H9 (cell line): ENCODE data around the gene DYNC2LI1. TPM values are rescaled to one million over a fixed set of nuclear protein-coding genes. Genes with fewer than 3 reads are reported as not detected.

Experiments
- DNase-seq: peaks from one replicate; pipeline ENCODE4 v3.0.0-alpha.2; 2017
- H2AFZ ChIP-seq: one replicate; pipeline ENCODE4 v1.6.1; 2013; ENCODE audit warnings: mild to moderate bottlenecking, low read length, control low read depth, moderate library complexity
- H2AK5ac ChIP-seq: 2 replicates; pipeline ENCODE4 v1.6.1; 2013; ENCODE audit warnings: low read length, control low read depth, mixed read lengths; ENCODE audit not compliant: insufficient read length
- H2BK120ac ChIP-seq: one replicate; pipeline ENCODE4 v1.6.1; 2013; ENCODE audit warnings: low read depth, mild to moderate bottlenecking, low read length, control low read depth, inconsistent platforms; ENCODE audit not compliant: poor library complexity, severe bottlenecking
- H2BK12ac ChIP-seq: 2 replicates; pipeline ENCODE4 v1.6.1; 2013; ENCODE audit warnings: low read length, control low read depth, mixed read lengths, low read depth; ENCODE audit not compliant: insufficient read length
- H2BK15ac ChIP-seq: 2 replicates; pipeline ENCODE4 v1.6.1; 2013; ENCODE audit warnings: low read depth, low read length, control low read depth
- H2BK20ac ChIP-seq: one replicate; pipeline ENCODE4 v1.6.1; 2013; ENCODE audit warnings: low read depth, mild to moderate bottlenecking, low read length, control low read depth, inconsistent platforms; ENCODE audit not compliant: poor library complexity, severe bottlenecking
- H2BK5ac ChIP-seq: 2 replicates; pipeline ENCODE4 v1.6.1; 2013; ENCODE audit warnings: low read length, control low read depth, mixed read lengths; ENCODE audit not compliant: insufficient read length
- H3K14ac ChIP-seq: 2 replicates; pipeline ENCODE4 v1.6.1; 2013; ENCODE audit warnings: low read length, control low read depth; ENCODE audit not compliant: insufficient read depth
- H3K18ac ChIP-seq: 2 replicates; pipeline ENCODE4 v1.6.1; 2013; ENCODE audit warnings: low read depth, mild to moderate bottlenecking, mixed read lengths, low read length, control low read depth; ENCODE audit not compliant: insufficient read length
- H3K23ac ChIP-seq: 2 replicates; pipeline ENCODE4 v1.6.1; 2013; ENCODE audit warnings: low read length, control low read depth, mixed read lengths, low read depth; ENCODE audit not compliant: insufficient read length
- H3K23me2 ChIP-seq: 2 replicates; pipeline ENCODE4 v1.6.1; 2013; ENCODE audit warnings: low read depth, mild to moderate bottlenecking, mixed read lengths, low read length, control low read depth; ENCODE audit not compliant: insufficient read length, poor library complexity, severe bottlenecking
- H3K27ac ChIP-seq: 2 replicates; pipeline ENCODE4 v1.5.1; 2013; ENCODE audit warnings: low read length, control low read depth, mixed read lengths, low read depth; ENCODE audit not compliant: insufficient read length
- H3K27me3 ChIP-seq: 2 replicates; pipeline ENCODE4 v1.6.1; 2013; ENCODE audit warnings: low read length, control low read depth, inconsistent platforms; ENCODE audit not compliant: insufficient read depth
- H3K4ac ChIP-seq: 2 replicates; pipeline ENCODE4 v1.6.1; 2013; ENCODE audit warnings: low read depth, mild to moderate bottlenecking, control low read depth, inconsistent platforms, low read length, moderate library complexity
- H3K4me1 ChIP-seq: 2 replicates; pipeline ENCODE4 v1.6.1; 2013; ENCODE audit warnings: low read length, control low read depth, inconsistent platforms; ENCODE audit not compliant: insufficient read depth
- H3K4me2 ChIP-seq: 2 replicates; pipeline ENCODE4 v1.6.1; 2013; ENCODE audit warnings: low read length, control low read depth, mixed read lengths; ENCODE audit not compliant: insufficient read length, insufficient read depth
- H3K56ac ChIP-seq: 2 replicates; pipeline ENCODE4 v1.6.1; 2013; ENCODE audit warnings: low read depth, mild to moderate bottlenecking, mixed read lengths, low read length, control low read depth; ENCODE audit not compliant: insufficient read length
- H3K79me1 ChIP-seq: 2 replicates; pipeline ENCODE4 v1.6.1; 2013; ENCODE audit warnings: low read depth, mild to moderate bottlenecking, moderate library complexity, low read length, control low read depth, inconsistent platforms; ENCODE audit not compliant: insufficient read depth, poor library complexity, severe bottlenecking
- H3K79me2 ChIP-seq: 2 replicates; pipeline ENCODE4 v1.6.1; 2013; ENCODE audit warnings: low read length, control low read depth, inconsistent platforms; ENCODE audit not compliant: insufficient read depth
- H3K9ac ChIP-seq: 2 replicates; pipeline ENCODE4 v1.6.1; 2013; ENCODE audit warnings: low read length, control low read depth, mixed read lengths; ENCODE audit not compliant: insufficient read length; ENCODE audit errors: extremely low read depth
- H3K9me3 ChIP-seq: one replicate; pipeline ENCODE4 v1.6.1; 2013; ENCODE audit warnings: low read depth, low read length, inconsistent platforms; ENCODE audit not compliant: control insufficient read depth
- H3T11ph ChIP-seq: one replicate; pipeline ENCODE4 v1.6.1; 2013; ENCODE audit warnings: mild to moderate bottlenecking, low read length, control low read depth, inconsistent platforms
- H4K20me1 ChIP-seq: one replicate; pipeline ENCODE4 v1.6.1; 2013; ENCODE audit not compliant: control insufficient read depth, insufficient read length, insufficient read depth
- H4K5ac ChIP-seq: 2 replicates; pipeline ENCODE4 v1.6.1; 2013; ENCODE audit warnings: low read depth, mild to moderate bottlenecking, mixed read lengths, low read length, control low read depth; ENCODE audit not compliant: insufficient read length
- H4K8ac ChIP-seq: replicated peaks from 2 replicates; pipeline ENCODE4 v1.6.1; 2013; ENCODE audit warnings: low read length, control low read depth, mixed read lengths, low read depth; ENCODE audit not compliant: insufficient read length
- H4K91ac ChIP-seq: 2 replicates; pipeline ENCODE4 v1.6.1; 2013; ENCODE audit warnings: low read depth, mild to moderate bottlenecking, moderate library complexity, mixed read lengths, low read length, control low read depth; ENCODE audit not compliant: insufficient read length
- H3K27ac Mint-ChIP-seq, 3 experiments: 2 replicates in 2 of 3; 3 replicates in 1 of 3; pipeline ENCODE4 v1.8.0; 2020 to 2021; ENCODE audit warnings: mixed read lengths in 3 of 3, mild to moderate bottlenecking in 1 of 3, moderate library complexity in 1 of 3
- H3K27me3 Mint-ChIP-seq: 2 replicates; pipeline ENCODE4 v1.8.0; 2021; ENCODE audit warnings: low read depth, mild to moderate bottlenecking, moderate library complexity, mixed read lengths
- H3K36me3 Mint-ChIP-seq, 3 experiments: 2 replicates in 2 of 3; 3 replicates in 1 of 3; pipeline ENCODE4 v1.8.0; 2020 to 2021; ENCODE audit warnings: low read depth in 3 of 3, mixed read lengths in 3 of 3; ENCODE audit not compliant: insufficient read depth in 1 of 3
- H3K4me1 Mint-ChIP-seq, 2 experiments: 2 replicates each; pipeline ENCODE4 v1.8.0; 2020; ENCODE audit warnings: mixed read lengths in 2 of 2
- H3K4me3 Mint-ChIP-seq, 2 experiments: 2 replicates in 1 of 2; 3 replicates in 1 of 2; pipeline ENCODE4 v1.8.0; 2020 to 2021; ENCODE audit warnings: mild to moderate bottlenecking in 2 of 2, mixed read lengths in 2 of 2, moderate library complexity in 1 of 2
- H3K9me3 Mint-ChIP-seq, 2 experiments: 2 replicates in 1 of 2; 3 replicates in 1 of 2; pipeline ENCODE4 v1.8.0; 2020; ENCODE audit warnings: mild to moderate bottlenecking in 2 of 2, mixed read lengths in 2 of 2, moderate library complexity in 1 of 2
- CTCF ChIP-seq: fragments of 200-600 bp; sonication (generic); conservative IDR thresholded peaks from 3 replicates; pipeline ENCODE4 v1.8.0; 2021; ENCODE audit warnings: antibody characterized with exemption, mild to moderate bottlenecking
- WGBS: extraction: QIAGEN DNeasy Blood & Tissue Kit; methylation state at CpG from one replicate; pipeline ENCODE4 v1.1.7; 2013; ENCODE audit warnings: missing lambda C conversion rate, low lambda C conversion rate, mixed read lengths; ENCODE audit not compliant: insufficient read length; ENCODE audit errors: extremely low coverage; 5-methylcytosine and 5-hydroxymethylcytosine counted together
- total RNA-seq: library from RNA; stranded (reverse); gene quantifications from 2 replicates; pipeline ENCODE4 v1.2.1, GENCODE V29; 2021

DYNC2LI1 gene
- total RNA-seq, 1 experiment from 2014 or later = 8.5 TPM

GRCh38 chr2:43724728-43725526 is 48.9 kb upstream of the DYNC2LI1 start:
- no peaks in the 10 kb centered on the region for H3K27me3 Mint-ChIP-seq
- Histone ChIP-seq H3K14ac (no peak overlapping the region), H3K4me2 (no peak overlapping the region)

More at GRCh38 chr2:43724728-43725526, 48.9 kb upstream of the DYNC2LI1 start:
- no peak overlapping the region for H3K27ac ChIP-seq
- H4K5ac ChIP-seq = no peak overlapping the region
- no peak overlapping the region for H3K4ac ChIP-seq
- H2BK20ac ChIP-seq = no peak overlapping the region
- Mint-ChIP-seq H3K4me3 (no peak overlapping the region), H3K4me1 (peaks cover 12 to 20% of the 10 kb centered on the region in 2 experiments), H3K27ac (peak overlapping the region; percentile 8 to 36 (median 27); a peak in 2 of 7 replicates), H3K36me3 (no peaks in the 10 kb centered on the region), H3K9me3 (no peaks in the 10 kb centered on the region)
- WGBS = no CpG with 5 or more reads among the region's 4 CpGs
- no peak overlapping the region for H2BK12ac ChIP-seq
- H3K23me2 ChIP-seq = no peaks in the 10 kb centered on the region
- H3K9ac ChIP-seq = no peak overlapping the region
- no peak overlapping the region for H4K91ac ChIP-seq
- no peak for TF ChIP-seq CTCF
- H3K23ac ChIP-seq = no peak overlapping the region
- H3K79me1 ChIP-seq = no peaks in the 10 kb centered on the region
- H2AFZ ChIP-seq = no peak overlapping the region
- no peaks in the 10 kb centered on the region for H4K20me1 ChIP-seq
- H2BK120ac ChIP-seq = no peak overlapping the region
- H4K8ac ChIP-seq = no peak overlapping the region
- no peak overlapping the region for H3T11ph ChIP-seq
- H3K9me3 ChIP-seq = no peaks in the 10 kb centered on the region
- no peaks in the 10 kb centered on the region for H3K27me3 ChIP-seq
- peaks cover 3% of the 10 kb centered on the region; the same call in 1 of the 2 replicates for H3K4me1 ChIP-seq
- H2BK5ac ChIP-seq = no peak overlapping the region
- DNase-seq = no peak
- H2BK15ac ChIP-seq = no peak overlapping the region
- H3K79me2 ChIP-seq = no peaks in the 10 kb centered on the region
- no peak overlapping the region for H2AK5ac ChIP-seq
- H3K56ac ChIP-seq = no peak overlapping the region
- no peak overlapping the region for H3K18ac ChIP-seq
